Measurements from ENCODE around the gene MEF2B.

Gene MEF2B

DNA sequence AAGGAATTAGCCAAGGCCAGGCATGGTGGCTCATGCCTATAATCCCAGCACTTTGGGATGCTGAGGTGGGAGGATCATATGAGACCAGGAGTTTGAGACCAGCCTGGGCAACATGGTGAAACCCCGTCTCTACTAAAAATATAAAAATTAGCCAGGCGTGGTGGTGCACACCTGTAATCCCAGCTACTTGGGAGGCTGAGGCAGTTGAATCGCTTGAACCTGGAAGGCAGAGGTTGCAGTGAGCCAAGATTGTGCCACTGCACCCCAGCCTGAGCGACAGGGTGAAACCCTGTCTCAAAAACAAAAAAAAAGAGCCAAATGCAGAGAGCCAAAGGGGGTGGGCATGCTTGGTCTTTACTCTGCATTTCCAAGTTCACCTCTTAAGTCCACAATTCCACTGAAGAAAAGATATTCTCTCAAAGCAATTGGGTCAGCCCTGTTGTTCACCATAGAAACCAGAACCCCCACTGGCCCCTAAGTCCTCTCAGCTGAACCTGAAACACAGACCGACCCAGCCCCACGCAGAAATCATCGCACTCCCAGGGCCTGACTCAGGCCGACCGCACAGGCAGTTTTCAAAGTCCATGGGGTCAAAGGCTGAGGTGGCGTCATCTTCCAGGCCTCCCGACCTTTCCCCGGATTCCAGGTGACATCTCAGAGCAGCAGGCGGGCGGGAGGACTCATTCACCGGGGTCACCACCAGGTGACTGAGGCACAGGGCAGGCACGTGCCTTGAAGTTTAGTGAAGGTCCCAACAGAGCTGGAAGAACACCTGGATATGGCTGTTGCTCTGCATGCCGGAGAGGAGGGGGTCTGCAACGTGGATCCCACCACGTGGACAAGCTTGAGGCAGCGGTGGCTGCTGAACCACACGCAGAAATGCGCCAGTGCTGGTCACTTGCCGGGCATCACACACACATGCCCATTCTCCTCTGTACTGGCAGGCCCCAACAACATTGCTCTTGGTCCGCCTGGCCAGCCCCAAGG is 73.1 kb downstream of the MEF2B start:
- H3K9me3 ChIP-seq (ENCODE audit: severe bottlenecking), result no peaks in the 10 kb centered on the region
- H3K27me3 ChIP-seq (ENCODE audit: insufficient read depth, low read depth, severe bottlenecking), result no peaks in the 10 kb centered on the region
- no peak overlapping the region for H3K27ac ChIP-seq
- H3K36me3 ChIP-seq, result no peaks in the 10 kb centered on the region; the same call in 1 of the 2 replicates
- TF ChIP-seq, protein P1, sequence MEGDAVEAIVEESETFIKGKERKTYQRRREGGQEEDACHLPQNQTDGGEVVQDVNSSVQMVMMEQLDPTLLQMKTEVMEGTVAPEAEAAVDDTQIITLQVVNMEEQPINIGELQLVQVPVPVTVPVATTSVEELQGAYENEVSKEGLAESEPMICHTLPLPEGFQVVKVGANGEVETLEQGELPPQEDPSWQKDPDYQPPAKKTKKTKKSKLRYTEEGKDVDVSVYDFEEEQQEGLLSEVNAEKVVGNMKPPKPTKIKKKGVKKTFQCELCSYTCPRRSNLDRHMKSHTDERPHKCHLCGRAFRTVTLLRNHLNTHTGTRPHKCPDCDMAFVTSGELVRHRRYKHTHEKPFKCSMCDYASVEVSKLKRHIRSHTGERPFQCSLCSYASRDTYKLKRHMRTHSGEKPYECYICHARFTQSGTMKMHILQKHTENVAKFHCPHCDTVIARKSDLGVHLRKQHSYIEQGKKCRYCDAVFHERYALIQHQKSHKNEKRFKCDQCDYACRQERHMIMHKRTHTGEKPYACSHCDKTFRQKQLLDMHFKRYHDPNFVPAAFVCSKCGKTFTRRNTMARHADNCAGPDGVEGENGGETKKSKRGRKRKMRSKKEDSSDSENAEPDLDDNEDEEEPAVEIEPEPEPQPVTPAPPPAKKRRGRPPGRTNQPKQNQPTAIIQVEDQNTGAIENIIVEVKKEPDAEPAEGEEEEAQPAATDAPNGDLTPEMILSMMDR (IDR thresholded peaks at IDR 0.05; ENCODE audit: low read depth, low read length), result no peak
- no peak for DNase-seq
- H3K4me3 ChIP-seq (ENCODE audit: low read depth, low read length), result no peak overlapping the region

DNA sequence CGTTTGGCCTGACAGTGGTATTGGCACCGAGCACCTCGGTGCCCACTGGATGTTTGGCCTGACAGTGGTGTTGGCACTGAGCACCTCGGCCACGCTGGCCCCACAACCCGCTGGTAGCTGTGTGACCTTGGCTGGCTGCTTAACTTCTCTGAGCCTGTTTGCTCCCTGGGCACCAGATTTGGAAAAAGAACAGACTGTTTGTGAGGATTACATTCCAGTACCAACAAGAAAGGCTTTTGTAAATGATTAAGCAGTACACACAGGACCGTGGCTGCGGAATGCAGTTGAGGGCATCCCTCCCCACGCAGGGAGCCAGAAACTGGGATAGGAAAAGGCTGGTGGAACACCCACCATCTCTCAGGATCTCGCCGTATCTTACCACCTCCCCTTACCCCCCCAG is 74.4 kb downstream of the MEF2B start:
- Histone ChIP-seq H3K27me3 (ENCODE audit: insufficient read depth, low read depth, severe bottlenecking) (no peaks in the 10 kb centered on the region), H3K36me3 (no peaks in the 10 kb centered on the region; the same call in 1 of the 2 replicates), H3K27ac (no peak overlapping the region), H3K9me3 (ENCODE audit: severe bottlenecking) (no peaks in the 10 kb centered on the region), H3K4me3 (ENCODE audit: low read depth, low read length) (no peak overlapping the region)
- TF ChIP-seq, protein P1 (IDR thresholded peaks at IDR 0.05; ENCODE audit: low read depth, low read length), result no peak
- DNase-seq, result no peak

All from WERI-Rb-1 (cell line).